GM19099 (cell line): Measurements from ENCODE around the gene MBTD1.

Experiments used
- POLR2A ChIP-seq: IDR thresholded peaks from 3 replicates; pipeline ENCODE4 v1.6.1; 2011; ENCODE audit warnings: low read depth; ENCODE audit not compliant: insufficient read length; ENCODE audit errors: extremely low read depth

Gene MBTD1

DNA sequence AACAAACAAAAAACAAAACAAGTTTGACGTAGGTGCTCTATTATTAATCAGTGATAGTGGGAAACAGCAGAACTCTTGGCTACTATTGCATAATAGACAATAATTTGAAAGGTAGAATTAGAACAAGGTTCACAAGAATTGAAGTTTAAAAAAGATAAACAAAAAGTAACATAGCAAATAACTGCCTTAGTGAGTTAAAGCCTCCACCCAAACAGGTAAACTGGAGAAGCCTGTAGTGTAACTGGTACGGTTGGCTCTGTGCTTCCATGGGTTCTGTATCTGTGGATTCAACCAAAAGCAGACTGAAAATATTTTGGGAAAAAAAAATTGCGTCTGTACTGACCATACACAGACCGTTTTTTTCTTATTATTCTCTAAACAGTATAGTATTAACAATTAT lies 38.5 kb downstream of the MBTD1 start:
- no peak for TF ChIP-seq POLR2A

GRCh38 chr17:51217946-51218345 lies 41.9 kb downstream of the MBTD1 start:
- no peak for TF ChIP-seq POLR2A

GRCh38 chr17:51214920-51215319 lies 44.9 kb downstream of the MBTD1 start:
- no peak for TF ChIP-seq POLR2A

- TF ChIP-seq POLR2A = no peak
Measured at GRCh38 chr17:51203838-51204237, 56.0 kb downstream of the MBTD1 start.

- no peak for TF ChIP-seq POLR2A
Measured at GRCh38 chr17:51200846-51201245, 59.0 kb downstream of the MBTD1 start.

DNA sequence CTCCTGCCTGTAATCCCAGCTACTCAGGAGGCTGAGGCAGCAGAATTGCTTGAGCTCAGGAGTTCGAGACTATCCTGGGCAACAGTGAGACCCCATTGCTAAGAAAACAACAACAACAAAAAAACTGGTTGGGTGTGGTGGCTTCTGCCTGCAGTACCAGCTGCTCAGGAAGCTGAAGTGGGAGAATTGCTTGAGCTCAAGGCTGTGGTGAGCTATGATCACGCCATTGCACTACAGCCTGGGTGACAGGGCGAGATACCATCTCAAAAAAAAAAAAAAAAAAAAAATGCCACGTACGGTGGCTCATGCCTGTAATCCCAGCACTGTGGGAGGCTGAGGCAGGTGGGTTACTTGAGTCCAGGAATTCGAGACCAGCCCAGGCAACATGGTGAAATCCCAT lies 59.6 kb downstream of the MBTD1 start:
- no peak for TF ChIP-seq POLR2A

- TF ChIP-seq POLR2A = no peak
Measured at GRCh38 chr17:51197754-51198153, 62.1 kb downstream of the MBTD1 start.

DNA sequence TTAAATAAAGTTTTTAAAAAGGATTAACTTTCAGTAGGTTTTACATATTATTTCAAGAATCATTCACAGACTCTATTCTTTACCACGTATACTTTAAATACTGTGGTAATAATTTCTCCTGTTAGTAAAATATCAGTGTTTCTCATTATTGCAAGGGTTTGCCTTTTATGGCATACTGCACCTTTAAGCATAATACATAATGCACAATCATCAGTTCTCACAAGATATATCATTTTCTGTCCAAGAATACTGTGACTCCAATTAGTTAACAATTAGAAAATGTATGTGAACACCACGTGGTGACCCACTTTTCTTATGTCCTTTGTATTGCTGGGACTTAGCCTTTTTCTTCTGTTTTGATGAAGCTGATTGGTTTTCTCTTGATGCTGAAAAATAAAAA lies 68.0 kb downstream of the MBTD1 start:
- TF ChIP-seq POLR2A = no peak

DNA sequence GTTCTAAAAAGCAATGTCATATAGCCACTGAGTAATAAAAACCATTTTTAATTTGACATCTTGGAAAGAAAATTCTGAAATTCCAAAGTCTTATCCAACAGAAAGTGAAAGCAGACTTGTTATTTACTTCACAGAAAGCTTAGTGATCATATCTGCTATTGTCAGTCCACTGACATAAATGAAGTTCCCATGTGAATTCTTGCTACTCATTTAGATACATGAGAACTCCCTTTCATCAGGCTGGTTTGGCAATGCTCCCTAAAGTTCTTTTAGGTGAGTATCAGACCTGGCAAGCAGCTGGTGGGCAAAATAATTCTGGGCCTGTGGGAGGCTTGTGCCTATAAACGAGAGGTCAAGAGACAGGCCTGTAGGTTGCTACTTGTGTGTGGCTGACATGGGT lies 70.2 kb downstream of the MBTD1 start:
- no peak for TF ChIP-seq POLR2A

DNA sequence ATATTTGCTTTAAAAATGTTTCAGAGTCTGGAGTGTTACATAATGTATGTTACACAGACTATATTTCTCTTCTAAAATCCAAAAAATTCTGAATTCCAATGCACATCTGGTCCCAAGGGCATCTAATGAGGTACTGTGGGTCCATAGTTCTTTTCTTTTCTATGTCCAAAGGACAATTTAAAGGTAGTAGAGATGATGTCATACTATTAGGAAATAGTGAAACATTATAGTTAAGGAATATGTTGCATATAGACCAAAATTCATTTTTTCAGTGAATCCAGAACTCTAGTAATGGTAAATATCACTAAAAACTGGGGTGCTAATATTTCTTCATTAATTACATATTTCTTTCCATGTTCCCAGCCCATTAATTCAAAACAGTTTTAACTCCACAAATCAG lies 70.7 kb downstream of the MBTD1 start:
- no peak for TF ChIP-seq POLR2A

DNA sequence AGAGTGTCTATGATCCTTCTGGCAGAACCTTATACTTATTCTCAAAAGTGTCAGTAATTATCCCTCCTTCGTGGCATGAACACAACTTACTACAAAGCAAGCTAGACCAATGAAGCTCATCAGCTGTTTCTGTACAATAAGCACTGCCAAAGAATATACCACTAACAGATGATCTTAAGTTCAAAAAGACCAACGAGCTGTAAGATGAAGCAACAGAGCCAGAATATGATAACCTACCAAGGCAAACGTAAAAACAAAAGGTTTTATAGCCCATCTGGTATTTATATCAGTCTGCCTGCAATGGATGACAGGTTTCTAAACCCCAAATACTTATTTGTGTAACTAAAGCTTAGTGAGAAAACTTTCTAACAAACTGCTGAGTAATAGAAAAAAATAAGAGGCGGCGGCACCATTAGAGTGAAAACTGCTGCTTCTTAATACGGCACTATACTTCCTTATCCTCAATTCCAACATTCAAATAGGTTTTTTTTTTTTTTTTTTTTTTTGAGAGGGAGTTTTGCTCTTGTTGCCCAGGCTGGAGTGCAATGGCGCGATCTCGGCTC lies 71.5 kb downstream of the MBTD1 start:
- TF ChIP-seq POLR2A = no peak

DNA sequence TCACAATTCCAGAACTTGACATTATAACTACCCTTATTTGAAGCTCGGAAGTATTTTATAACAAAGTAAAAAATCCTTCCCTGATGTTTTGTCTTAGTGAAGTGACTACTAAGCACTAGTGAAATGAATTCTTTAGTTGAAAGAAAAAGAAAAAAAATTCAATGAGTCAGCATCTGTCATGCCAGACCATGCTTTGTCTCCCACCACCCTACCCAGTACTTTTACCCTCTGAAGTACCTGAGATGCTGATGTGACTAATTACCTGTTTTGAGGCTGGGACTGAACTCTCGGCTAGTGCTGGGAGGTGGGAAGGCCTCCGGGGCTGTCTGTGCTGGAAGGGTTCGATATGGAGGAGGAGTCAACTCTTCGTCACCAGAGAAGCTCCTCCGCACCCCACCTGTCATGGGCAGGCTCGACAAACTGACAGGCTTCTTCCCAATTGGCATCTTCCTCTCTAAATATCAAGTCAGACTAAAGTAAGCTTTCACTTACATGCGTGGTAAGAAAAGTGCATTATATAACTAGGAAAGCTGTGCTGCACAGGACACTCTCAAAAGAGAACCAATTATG lies 74.0 kb downstream of the MBTD1 start:
- TF ChIP-seq POLR2A = no peak

DNA sequence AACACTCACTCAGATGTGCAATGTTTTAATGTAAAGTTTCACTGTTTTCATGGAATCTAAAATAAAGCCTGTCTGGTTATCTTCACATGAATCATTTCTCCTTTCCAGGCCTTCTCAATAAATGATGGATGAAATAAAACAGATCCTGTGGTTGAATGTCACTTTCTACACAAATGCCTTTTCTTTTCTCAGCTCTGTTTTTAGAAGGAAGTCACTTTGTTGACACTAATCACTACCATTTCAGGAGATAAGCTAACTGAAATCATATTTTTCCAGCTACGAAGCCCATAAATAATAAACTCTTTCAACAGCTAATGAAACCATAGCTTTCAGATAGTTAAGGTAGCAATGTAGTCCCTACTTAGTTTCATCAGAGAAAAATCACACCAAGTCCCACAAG lies 75.7 kb downstream of the MBTD1 start:
- no peak for TF ChIP-seq POLR2A

- TF ChIP-seq POLR2A = no peak
Measured at GRCh38 chr17:51180486-51180885, 79.4 kb downstream of the MBTD1 start.

GRCh38 chr17:51170736-51171135 lies 89.1 kb downstream of the MBTD1 start:
- no peak for TF ChIP-seq POLR2A

DNA sequence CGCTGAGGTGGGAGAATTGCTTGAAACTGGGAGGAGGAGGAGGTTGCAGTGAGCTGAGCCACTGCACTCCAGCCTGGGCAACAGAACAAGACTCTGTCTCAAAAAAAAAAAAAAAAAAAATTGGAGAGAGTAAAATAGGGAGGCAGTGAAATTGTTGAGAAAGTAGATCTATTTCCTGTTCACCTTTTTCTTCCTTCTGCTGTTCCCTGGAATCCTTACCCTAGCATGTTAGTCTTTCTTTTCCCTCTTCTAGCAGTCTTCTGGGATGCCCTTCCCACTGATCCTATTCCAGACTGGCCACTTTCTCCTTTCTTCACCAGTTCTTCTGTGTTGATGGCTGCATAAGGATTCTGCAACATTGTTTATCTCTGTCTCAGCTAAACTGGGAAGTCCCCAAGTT lies 90.5 kb downstream of the MBTD1 start:
- TF ChIP-seq POLR2A = no peak
